Measurements from ENCODE around the gene TM4SF4.

The TM4SF4 gene

DNA sequence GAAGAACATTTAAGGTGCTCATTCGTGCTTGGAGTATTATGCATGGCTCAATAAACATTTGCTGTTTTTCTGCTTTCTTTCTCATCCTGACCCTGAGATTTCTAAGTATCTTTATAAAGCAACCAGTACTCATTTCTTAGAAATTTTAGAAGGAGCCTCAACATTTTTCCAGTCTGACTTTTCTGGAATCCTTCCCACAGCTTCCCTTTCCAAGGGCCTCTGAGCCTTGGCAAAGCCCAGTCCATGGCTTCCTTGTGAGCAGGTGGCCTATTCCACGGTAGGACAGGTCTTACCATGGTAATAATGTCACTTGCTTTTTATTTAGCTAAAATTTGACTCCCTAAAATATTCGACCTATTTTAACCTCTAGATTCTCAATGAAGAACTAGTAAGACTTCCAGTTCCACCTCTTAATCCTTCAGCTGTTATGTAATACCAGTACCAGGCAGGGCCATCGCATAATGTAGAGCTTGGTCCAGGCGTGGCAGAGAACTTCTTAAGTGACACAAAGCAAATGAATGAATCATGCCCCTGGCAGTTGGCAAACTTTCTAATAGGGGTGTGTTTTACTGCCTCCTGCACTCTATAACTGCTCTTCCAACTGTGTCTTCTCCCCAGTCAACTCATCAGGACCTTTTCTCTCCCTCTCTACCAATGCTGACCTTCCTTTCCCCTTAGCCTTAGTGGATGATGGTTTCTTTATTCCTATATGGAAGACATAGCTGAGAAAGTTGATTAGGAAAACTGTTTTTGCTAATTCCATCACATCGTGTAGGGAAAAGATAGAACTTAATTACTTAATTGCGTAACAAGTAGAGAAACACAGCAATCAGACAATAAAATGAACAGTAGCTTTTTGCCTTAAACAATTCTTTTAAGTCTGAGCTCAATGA, 894 bp upstream of the TM4SF4 start:
- H4K91ac ChIP-seq (ENCODE audit: low read depth, low read length, poor library complexity) = no peak overlapping the region
- no peak overlapping the region for H3K18ac ChIP-seq (ENCODE audit: low read length)
- H3K9me3 ChIP-seq (replicated peaks in 1 of 2; ENCODE audit: control insufficient read depth in 2 of 2, insufficient read depth in 1 of 2, low read depth in 1 of 2, low read length in 2 of 2) = no peaks in the 10 kb centered on the region
- H2AFZ ChIP-seq (ENCODE audit: low read length) = no peak overlapping the region
- no peak for DNase-seq (ENCODE audit: low spot score)
- H4K8ac ChIP-seq (ENCODE audit: low read depth, low read length) = no peak overlapping the region
- H3K79me1 ChIP-seq (ENCODE audit: low read depth, low read length) = no peaks in the 10 kb centered on the region
- peaks cover 2% of the 10 kb centered on the region in 2 donors for H3K4me1 ChIP-seq (ENCODE audit: control insufficient read depth in 2 of 2, insufficient read depth in 1 of 2, low read depth in 1 of 2, low read length in 2 of 2)
- no peak overlapping the region for H2BK5ac ChIP-seq (ENCODE audit: low read length)
- H3K4me3 ChIP-seq (ENCODE audit: low read length in 2 of 2) = no peak overlapping the region
- H3K36me3 ChIP-seq (replicated peaks in 1 of 2; ENCODE audit: control insufficient read depth in 2 of 2, insufficient read depth in 2 of 2, low read length in 2 of 2) = no peaks in the 10 kb centered on the region
- H3K23ac ChIP-seq (ENCODE audit: low read depth, low read length, poor library complexity) = no peak overlapping the region
- no peaks in the 10 kb centered on the region for H3K27me3 ChIP-seq (ENCODE audit: control insufficient read depth in 3 of 3, insufficient read depth in 3 of 3, low read depth in 1 of 3, low read length in 3 of 3)
- no peak overlapping the region for H2BK12ac ChIP-seq (ENCODE audit: low read length)
- H3K4ac ChIP-seq (ENCODE audit: low read length) = no peak overlapping the region
- H3K4me2 ChIP-seq (ENCODE audit: insufficient read depth, low read length, poor library complexity, severe bottlenecking) = no peak overlapping the region
- no peak overlapping the region for H2BK15ac ChIP-seq (ENCODE audit: low read length)
- H2BK120ac ChIP-seq (ENCODE audit: low read depth, low read length) = no peak overlapping the region
- no peak overlapping the region for H3K14ac ChIP-seq (ENCODE audit: low read length)
- H3K27ac ChIP-seq (replicated peaks; ENCODE audit: low read length) = no peak overlapping the region
- WGBS, 2 donors (ENCODE audit: extremely low coverage in 2 of 2, insufficient read length in 2 of 2, insufficient replicate concordance in 1 of 2) = no CpG with 5 or more reads among the region's 7 CpGs
- no peak overlapping the region for H2AK5ac ChIP-seq (ENCODE audit: low read depth, low read length)
- H3K9ac ChIP-seq (ENCODE audit: low read depth, low read length, poor library complexity) = no peak overlapping the region

DNA sequence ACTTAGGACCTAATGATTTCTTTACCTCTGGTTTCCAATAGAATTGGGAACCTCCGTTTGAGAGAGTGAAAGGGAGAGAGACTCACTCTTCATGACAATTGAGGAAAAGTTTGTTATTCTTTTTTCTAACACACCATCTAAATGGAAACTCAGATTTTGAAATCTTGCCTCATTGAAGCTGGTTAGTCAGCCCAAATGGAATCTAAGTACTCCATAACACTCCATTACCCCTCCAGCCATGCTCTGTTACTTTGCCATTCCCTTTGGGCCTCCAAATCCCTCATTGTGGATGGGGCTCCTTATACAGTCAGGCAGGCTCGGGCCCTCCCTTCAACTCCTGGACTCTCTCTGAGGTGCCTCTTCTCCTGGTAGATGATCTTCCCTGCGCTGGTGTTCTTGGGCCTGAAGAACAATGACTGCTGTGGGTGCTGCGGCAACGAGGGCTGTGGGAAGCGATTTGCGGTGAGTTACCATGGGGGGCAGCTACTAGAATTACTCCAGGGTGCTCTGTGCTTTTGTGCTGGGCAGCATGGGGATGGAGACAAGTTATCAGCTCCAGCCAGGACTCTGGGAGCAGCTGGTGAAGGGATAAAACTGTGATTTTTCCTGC, 1.1 kb downstream of the TM4SF4 start:
- Histone ChIP-seq H2BK12ac (ENCODE audit: low read length) (no peak overlapping the region), H3K4me3 (ENCODE audit: low read length in 2 of 2) (no peak overlapping the region), H2AK5ac (ENCODE audit: low read depth, low read length) (no peak overlapping the region), H3K27ac (replicated peaks; ENCODE audit: low read length) (no peak overlapping the region), H2BK5ac (ENCODE audit: low read length) (no peak overlapping the region), H4K8ac (ENCODE audit: low read depth, low read length) (no peak overlapping the region), H3K4me2 (ENCODE audit: insufficient read depth, low read length, poor library complexity, severe bottlenecking) (no peak overlapping the region), H3K9me3 (replicated peaks in 1 of 2; ENCODE audit: control insufficient read depth in 2 of 2, insufficient read depth in 1 of 2, low read depth in 1 of 2, low read length in 2 of 2) (no peaks in the 10 kb centered on the region), H2BK120ac (ENCODE audit: low read depth, low read length) (no peak overlapping the region), H3K4ac (ENCODE audit: low read length) (no peak overlapping the region), H2AFZ (ENCODE audit: low read length) (no peak overlapping the region), H3K36me3 (replicated peaks in 1 of 2; ENCODE audit: control insufficient read depth in 2 of 2, insufficient read depth in 2 of 2, low read length in 2 of 2) (no peaks in the 10 kb centered on the region), H2BK15ac (ENCODE audit: low read length) (no peak overlapping the region), H3K14ac (ENCODE audit: low read length) (no peak overlapping the region), H3K23ac (ENCODE audit: low read depth, low read length, poor library complexity) (no peak overlapping the region), H3K4me1 (ENCODE audit: control insufficient read depth in 2 of 2, insufficient read depth in 1 of 2, low read depth in 1 of 2, low read length in 2 of 2) (no peaks in the 10 kb centered on the region), H4K91ac (ENCODE audit: low read depth, low read length, poor library complexity) (no peak overlapping the region), H3K18ac (ENCODE audit: low read length) (no peak overlapping the region), H3K27me3 (ENCODE audit: control insufficient read depth in 3 of 3, insufficient read depth in 3 of 3, low read depth in 1 of 3, low read length in 3 of 3) (no peaks in the 10 kb centered on the region), H3K79me1 (ENCODE audit: low read depth, low read length) (no peaks in the 10 kb centered on the region), H3K9ac (ENCODE audit: low read depth, low read length, poor library complexity) (no peak overlapping the region)
- no CpG with 5 or more reads among the region's 7 CpGs for WGBS, 2 donors (ENCODE audit: extremely low coverage in 2 of 2, insufficient read length in 2 of 2, insufficient replicate concordance in 1 of 2)
- DNase-seq (ENCODE audit: low spot score) = no peak

DNA sequence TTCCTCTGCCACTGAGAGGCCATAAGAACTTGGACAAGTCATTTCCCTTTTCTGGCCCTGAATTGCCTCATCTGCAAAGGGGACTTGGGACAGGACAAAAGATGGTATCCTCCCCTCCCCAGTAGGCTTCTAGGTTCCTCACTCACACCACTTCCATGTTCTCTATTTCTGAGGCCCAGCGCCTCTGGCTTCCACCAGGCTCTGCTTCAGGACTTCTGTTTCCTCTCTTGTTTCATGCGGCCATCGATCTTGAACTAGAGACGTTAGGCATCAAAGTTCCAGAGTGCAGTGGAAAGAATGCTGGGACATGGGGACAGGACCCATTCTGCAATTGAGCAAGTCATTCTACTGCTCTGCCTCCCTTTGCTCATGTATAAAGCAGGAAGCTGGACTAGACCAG, 1.7 kb downstream of the TM4SF4 start:
- Histone ChIP-seq H4K8ac (ENCODE audit: low read depth, low read length) (no peak overlapping the region), H2AK5ac (ENCODE audit: low read depth, low read length) (no peak overlapping the region), H3K4me2 (ENCODE audit: insufficient read depth, low read length, poor library complexity, severe bottlenecking) (no peak overlapping the region), H3K27ac (replicated peaks; ENCODE audit: low read length) (no peak overlapping the region), H3K4ac (ENCODE audit: low read length) (no peak overlapping the region), H3K14ac (ENCODE audit: low read length) (no peak overlapping the region), H3K36me3 (replicated peaks in 1 of 2; ENCODE audit: control insufficient read depth in 2 of 2, insufficient read depth in 2 of 2, low read length in 2 of 2) (no peaks in the 10 kb centered on the region), H2BK120ac (ENCODE audit: low read depth, low read length) (no peak overlapping the region), H2AFZ (ENCODE audit: low read length) (no peak overlapping the region), H3K27me3 (ENCODE audit: control insufficient read depth in 3 of 3, insufficient read depth in 3 of 3, low read depth in 1 of 3, low read length in 3 of 3) (no peaks in the 10 kb centered on the region), H2BK5ac (ENCODE audit: low read length) (no peak overlapping the region), H4K91ac (ENCODE audit: low read depth, low read length, poor library complexity) (no peak overlapping the region), H3K18ac (ENCODE audit: low read length) (no peak overlapping the region), H3K9ac (ENCODE audit: low read depth, low read length, poor library complexity) (no peak overlapping the region), H2BK15ac (ENCODE audit: low read length) (no peak overlapping the region), H3K4me1 (ENCODE audit: control insufficient read depth in 2 of 2, insufficient read depth in 1 of 2, low read depth in 1 of 2, low read length in 2 of 2) (no peaks in the 10 kb centered on the region), H3K9me3 (replicated peaks in 1 of 2; ENCODE audit: control insufficient read depth in 2 of 2, insufficient read depth in 1 of 2, low read depth in 1 of 2, low read length in 2 of 2) (no peaks in the 10 kb centered on the region), H3K4me3 (ENCODE audit: low read length in 2 of 2) (no peak overlapping the region), H3K23ac (ENCODE audit: low read depth, low read length, poor library complexity) (no peak overlapping the region), H2BK12ac (ENCODE audit: low read length) (no peak overlapping the region), H3K79me1 (ENCODE audit: low read depth, low read length) (no peaks in the 10 kb centered on the region)
- no peak for DNase-seq (ENCODE audit: low spot score)
- WGBS, 2 donors (ENCODE audit: extremely low coverage in 2 of 2, insufficient read length in 2 of 2, insufficient replicate concordance in 1 of 2) = no CpG with 5 or more reads among the region's 4 CpGs

DNA sequence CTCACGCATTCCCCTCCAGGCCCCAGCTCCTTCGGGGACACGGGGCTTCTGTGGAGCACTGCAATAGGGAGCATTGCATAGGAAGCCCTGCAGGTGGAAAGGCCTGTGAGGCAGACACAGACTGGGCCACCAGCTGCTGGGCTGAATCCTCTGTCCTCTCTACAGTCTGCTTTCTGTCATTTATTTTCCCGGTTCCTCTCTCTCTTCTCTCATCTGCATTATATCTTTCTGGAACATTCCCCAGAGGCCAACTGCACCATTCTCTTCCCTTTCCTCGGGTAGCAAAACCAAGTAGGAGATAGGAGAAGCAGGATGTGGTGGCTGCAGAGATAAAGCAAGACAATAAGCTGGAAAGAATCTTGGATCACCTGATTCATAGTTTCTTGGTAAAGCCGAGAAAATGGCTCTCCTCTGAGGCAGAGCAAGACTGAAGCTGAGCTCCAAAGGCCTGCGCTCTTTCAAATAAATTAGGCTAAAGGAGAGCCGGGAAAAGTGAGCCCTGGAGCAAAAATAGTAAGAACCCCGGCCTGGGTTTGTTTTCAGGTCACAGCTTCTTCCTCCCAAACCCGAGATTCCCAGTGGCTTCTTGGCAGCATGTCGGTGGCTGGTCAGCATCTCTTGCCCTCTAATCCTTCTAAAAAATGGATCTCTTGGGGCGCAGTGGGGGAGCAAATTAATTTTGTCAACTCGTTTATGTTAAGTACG, 5.3 kb downstream of the TM4SF4 start:
- Histone ChIP-seq H3K27ac (replicated peaks; ENCODE audit: low read length) (no peak overlapping the region), H3K18ac (ENCODE audit: low read length) (no peak overlapping the region), H3K4me1 (ENCODE audit: control insufficient read depth in 2 of 2, insufficient read depth in 1 of 2, low read depth in 1 of 2, low read length in 2 of 2) (no peaks in the 10 kb centered on the region), H3K4me2 (ENCODE audit: insufficient read depth, low read length, poor library complexity, severe bottlenecking) (no peak overlapping the region), H2BK120ac (ENCODE audit: low read depth, low read length) (no peak overlapping the region), H2BK15ac (ENCODE audit: low read length) (no peak overlapping the region), H2AK5ac (ENCODE audit: low read depth, low read length) (no peak overlapping the region), H3K36me3 (replicated peaks in 1 of 2; ENCODE audit: control insufficient read depth in 2 of 2, insufficient read depth in 2 of 2, low read length in 2 of 2) (no peaks in the 10 kb centered on the region), H4K8ac (ENCODE audit: low read depth, low read length) (no peak overlapping the region), H3K14ac (ENCODE audit: low read length) (no peak overlapping the region), H3K4me3 (ENCODE audit: low read length in 2 of 2) (no peak overlapping the region), H4K91ac (ENCODE audit: low read depth, low read length, poor library complexity) (no peak overlapping the region), H3K4ac (ENCODE audit: low read length) (no peak overlapping the region), H3K9me3 (replicated peaks in 1 of 2; ENCODE audit: control insufficient read depth in 2 of 2, insufficient read depth in 1 of 2, low read depth in 1 of 2, low read length in 2 of 2) (no peaks in the 10 kb centered on the region), H3K9ac (ENCODE audit: low read depth, low read length, poor library complexity) (no peak overlapping the region), H3K79me1 (ENCODE audit: low read depth, low read length) (no peaks in the 10 kb centered on the region), H2BK5ac (ENCODE audit: low read length) (no peak overlapping the region), H2AFZ (ENCODE audit: low read length) (peak overlapping the region; percentile 57), H3K23ac (ENCODE audit: low read depth, low read length, poor library complexity) (no peak overlapping the region), H2BK12ac (ENCODE audit: low read length) (no peak overlapping the region), H3K27me3 (ENCODE audit: control insufficient read depth in 3 of 3, insufficient read depth in 3 of 3, low read depth in 1 of 3, low read length in 3 of 3) (no peaks in the 10 kb centered on the region)
- no CpG with 5 or more reads among the region's 14 CpGs for WGBS, 2 donors (ENCODE audit: extremely low coverage in 2 of 2, insufficient read length in 2 of 2, insufficient replicate concordance in 1 of 2)
- no peak for DNase-seq (ENCODE audit: low spot score)

All from neuronal stem cell (in vitro differentiated cells).